Activated T-helper 9 cell treated with anti-CD3 and anti-CD28 coated beads, Interleukin-2, amount 50 U/mL, for 16 hours (primary cell): ENCODE measurements around the gene NUMBL.

Source experiments
- DNase-seq: peaks from one replicate; pipeline ENCODE4 v3.0.0-alpha.2; 2020; ENCODE audit warnings: low read depth

NUMBL gene

GRCh38 chr19:40690693-40691420, 406 bp upstream of the NUMBL start:
- peak; percentile 86 for DNase-seq

- no peak for DNase-seq
Measured at GRCh38 chr19:40689339-40690049, 957 bp downstream of the NUMBL start.

DNA sequence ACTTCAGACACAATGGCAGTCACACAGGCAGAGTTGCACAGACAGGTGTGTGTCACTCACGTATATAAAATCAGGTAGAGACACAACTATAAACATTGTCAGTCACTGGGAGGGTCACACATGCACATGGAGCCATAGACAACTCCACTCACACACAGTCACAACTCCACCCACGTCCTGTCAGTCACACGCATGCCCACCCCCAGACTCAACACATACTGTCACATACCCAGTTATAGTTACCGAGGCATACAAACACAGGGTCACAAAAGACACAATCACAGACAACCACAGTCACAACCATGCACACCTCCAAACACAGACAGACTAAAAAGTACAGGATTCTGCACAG, 1.5 kb downstream of the NUMBL start:
- no peak for DNase-seq

GRCh38 chr19:40688309-40688708, 2.1 kb downstream of the NUMBL start:
- no peak for DNase-seq

DNA sequence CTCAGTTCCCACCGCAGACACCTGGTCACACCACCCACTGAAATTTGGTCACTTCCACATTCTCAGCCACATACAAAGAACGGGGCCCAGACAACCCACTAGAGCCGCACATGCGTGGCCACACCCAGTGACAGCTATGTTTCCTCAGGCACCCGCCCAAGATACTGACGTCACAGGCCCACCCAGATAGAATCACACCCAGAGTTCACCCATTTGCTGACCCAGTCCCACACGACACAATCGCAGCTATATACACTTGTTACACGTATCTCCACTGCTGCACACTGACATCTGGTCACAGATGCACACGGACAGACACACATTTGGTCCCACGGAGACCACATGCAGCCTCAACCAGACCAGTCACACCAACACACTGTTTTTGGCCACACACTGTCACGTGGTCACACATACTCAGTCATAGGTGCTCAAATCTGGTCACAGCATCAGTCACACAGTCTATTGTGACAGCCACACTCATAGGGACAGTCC, 2.9 kb downstream of the NUMBL start:
- no peak for DNase-seq

GRCh38 chr19:40686882-40687524, 3.4 kb downstream of the NUMBL start:
- DNase-seq, result no peak

GRCh38 chr19:40685563-40685962, 4.9 kb downstream of the NUMBL start:
- no peak for DNase-seq

DNA sequence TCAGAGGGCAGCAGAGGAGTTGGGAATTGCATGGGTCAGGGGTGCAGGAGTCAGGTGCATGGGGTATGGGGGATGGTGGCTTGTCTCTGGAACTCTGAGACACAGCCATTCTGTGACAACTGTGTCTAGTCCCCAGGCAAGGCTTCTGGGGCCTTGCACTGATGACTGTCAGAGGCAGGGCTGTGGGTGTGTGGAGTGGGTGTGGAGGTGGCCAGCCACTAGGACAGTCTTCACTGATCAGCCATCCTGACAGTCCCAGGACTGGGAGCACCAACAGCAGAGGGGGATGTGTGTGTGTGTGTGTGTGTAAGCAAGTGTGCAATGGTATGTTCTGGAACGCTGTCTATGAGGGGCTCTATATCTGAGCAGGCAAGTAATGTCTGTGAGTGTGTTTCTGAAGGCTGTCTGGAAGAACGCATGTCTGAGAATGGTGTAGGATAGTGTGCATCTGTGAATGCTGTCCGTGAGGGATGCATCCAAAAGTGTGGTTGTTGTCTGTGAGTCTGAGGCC, 5.4 kb downstream of the NUMBL start:
- no peak for DNase-seq

DNA sequence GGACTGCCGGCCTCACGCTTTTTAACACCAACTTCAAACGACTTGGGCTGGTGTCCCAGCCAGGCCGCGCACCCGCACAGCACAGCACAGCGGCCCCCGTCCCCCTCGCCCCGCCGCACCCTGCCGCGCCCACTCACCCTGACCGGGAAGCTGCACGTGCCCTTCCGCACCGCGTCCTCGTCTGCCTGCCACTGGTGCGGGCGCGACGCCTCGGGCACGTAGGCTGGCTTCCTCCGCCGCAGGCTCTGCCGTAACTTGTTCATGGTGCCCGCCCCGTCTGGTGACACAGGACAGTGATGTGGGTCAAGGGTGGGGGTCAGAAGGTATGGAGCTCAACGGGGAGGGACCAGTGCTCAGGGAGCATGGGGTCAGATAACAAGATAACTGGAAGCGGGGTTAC, 6.2 kb downstream of the NUMBL start:
- no peak for DNase-seq

- DNase-seq, result no peak
Measured at GRCh38 chr19:40683437-40683836, 7.0 kb downstream of the NUMBL start.

DNA sequence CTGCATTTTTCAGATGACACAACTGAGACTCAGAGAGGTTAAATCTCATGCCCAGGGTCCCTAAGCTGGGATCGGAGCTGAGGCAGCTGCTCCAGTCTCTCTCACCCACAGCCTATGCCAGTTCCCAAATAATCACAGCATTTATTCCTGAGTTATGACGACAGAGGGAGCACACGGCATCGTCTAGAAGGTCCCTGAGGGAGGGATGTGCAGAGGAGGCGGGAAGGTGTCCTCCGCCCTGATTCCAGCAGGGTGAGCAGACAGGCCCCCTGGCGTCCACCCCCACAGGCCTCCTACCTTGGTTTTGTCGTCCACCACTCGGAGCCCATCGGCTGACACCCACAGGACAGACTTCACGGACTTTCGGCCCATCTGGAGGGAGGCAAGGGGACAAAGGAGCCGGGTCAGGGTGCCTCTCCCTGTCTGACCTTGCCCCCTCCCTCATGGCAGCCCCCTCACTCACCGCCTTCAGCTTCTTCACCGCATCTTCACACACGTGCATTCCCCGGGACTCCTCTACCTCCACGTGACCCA, 8.0 kb downstream of the NUMBL start:
- DNase-seq, result no peak

GRCh38 chr19:40681039-40681438, 9.4 kb downstream of the NUMBL start:
- no peak for DNase-seq

GRCh38 chr19:40677156-40677555, 13.3 kb downstream of the NUMBL start:
- no peak for DNase-seq

GRCh38 chr19:40674291-40674690, 16.2 kb downstream of the NUMBL start:
- DNase-seq, result no peak

DNA sequence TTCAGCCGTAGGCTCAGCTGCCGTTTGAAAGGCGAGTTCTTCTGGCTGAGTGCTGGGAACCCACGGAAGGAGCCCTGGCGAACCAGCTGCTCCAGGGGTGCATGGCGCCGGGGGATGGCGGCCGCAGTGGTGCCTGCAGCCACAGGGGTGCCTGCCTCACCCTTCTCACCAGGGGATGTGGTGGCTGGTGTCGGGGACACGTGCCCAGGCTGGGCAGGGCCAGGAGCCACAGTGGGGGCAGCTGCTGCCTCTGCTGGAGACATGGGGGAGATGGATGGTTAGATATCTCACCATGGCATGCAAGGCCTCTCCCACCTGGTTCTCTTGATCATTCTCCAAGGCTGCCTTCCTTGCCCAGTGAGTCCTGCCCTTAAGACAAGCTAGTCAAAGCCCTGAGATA, 17.1 kb downstream of the NUMBL start:
- DNase-seq, result no peak

DNA sequence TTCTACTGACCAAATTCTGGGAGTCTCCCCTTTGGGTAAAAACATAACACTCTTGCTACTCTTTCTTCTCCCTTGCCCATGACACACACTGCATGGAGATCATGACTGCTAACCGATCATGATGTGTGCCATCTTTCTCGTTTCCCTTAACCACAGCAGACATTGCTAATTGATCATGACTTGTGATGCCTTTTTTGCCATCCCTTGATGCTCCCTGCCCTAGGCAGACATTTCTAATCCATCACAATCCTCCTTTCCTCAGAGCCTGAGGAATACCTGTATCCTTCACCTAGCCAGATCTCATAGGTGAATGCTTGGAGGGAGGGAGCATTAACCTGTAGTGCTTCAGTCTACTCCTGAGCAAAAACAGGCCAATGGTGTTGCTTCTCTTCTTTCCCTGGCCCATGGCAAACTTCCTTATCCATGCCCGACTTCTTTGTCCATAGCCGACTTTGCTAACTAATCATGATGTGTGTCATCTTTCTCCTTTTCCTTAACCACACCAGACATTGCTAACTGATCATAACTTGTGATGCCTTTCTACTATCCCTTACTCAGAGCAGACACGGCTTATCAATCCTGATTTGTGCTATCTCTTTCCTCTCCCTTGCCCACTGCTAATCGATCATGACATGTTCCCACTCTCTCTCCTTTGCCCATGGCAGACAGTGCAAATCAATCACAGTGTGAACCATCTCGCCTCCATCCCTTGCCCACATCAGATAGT, 17.7 kb downstream of the NUMBL start:
- DNase-seq, result no peak

- no peak for DNase-seq
Measured at GRCh38 chr19:40672038-40672437, 18.4 kb downstream of the NUMBL start.

- DNase-seq, result no peak
Measured at GRCh38 chr19:40671404-40671803, 19.0 kb downstream of the NUMBL start.

GRCh38 chr19:40668991-40669614, 21.3 kb downstream of the NUMBL start:
- DNase-seq, result no peak

- DNase-seq, result no peak
Measured at GRCh38 chr19:40667602-40668001, 22.8 kb downstream of the NUMBL start.

- DNase-seq, result no peak
Measured at GRCh38 chr19:40666803-40667438, 23.5 kb downstream of the NUMBL start.
